Measurements from ENCODE around the gene KLK12.

Gene KLK12

GRCh38 chr19:51044327-51044726 is 9.5 kb upstream of the KLK12 start:
- DNase-seq: no peak

GRCh38 chr19:51043497-51043896 is 8.7 kb upstream of the KLK12 start:
- DNase-seq: no peak

- no peak for DNase-seq
These were observed 5.3 kb upstream of the KLK12 start for GRCh38 chr19:51040151-51040550.

- no peak for DNase-seq
These were observed 1.7 kb upstream of the KLK12 start for GRCh38 chr19:51036519-51036918.

GRCh38 chr19:51031880-51032225 is 2.9 kb downstream of the KLK12 start:
- DNase-seq: no peak

- no peak for DNase-seq
These were observed 3.5 kb downstream of the KLK12 start for GRCh38 chr19:51031220-51031879.

GRCh38 chr19:51030631-51031030 is 4.2 kb downstream of the KLK12 start:
- no peak for DNase-seq

GRCh38 chr19:51029718-51030117 is 5.1 kb downstream of the KLK12 start:
- no peak for DNase-seq

GRCh38 chr19:51027873-51028272 is 6.9 kb downstream of the KLK12 start:
- DNase-seq: no peak

GRCh38 chr19:51027126-51027806 is 7.5 kb downstream of the KLK12 start:
- DNase-seq: no peak

- DNase-seq: no peak
These were observed 8.3 kb downstream of the KLK12 start, which contains the start of gene KLK11 for GRCh38 chr19:51026554-51026831. KLK11 (minus strand) TSS chr19:51026616; CDS start chr19:51025631, 985 bp downstream.

- no peak for DNase-seq
These were observed 8.8 kb downstream of the KLK12 start for GRCh38 chr19:51025809-51026553.

GRCh38 chr19:51025401-51025800 is 9.4 kb downstream of the KLK12 start:
- DNase-seq: no peak

- DNase-seq: no peak
These were observed 9.9 kb downstream of the KLK12 start for GRCh38 chr19:51024924-51025323.

GRCh38 chr19:51023946-51024345 is 10.9 kb downstream of the KLK12 start:
- no peak for DNase-seq

- no peak for DNase-seq
These were observed 12.3 kb downstream of the KLK12 start for GRCh38 chr19:51022526-51022925.

- DNase-seq: no peak
These were observed 13.7 kb downstream of the KLK12 start for GRCh38 chr19:51020988-51021651.

GRCh38 chr19:51019544-51019925 is 15.3 kb downstream of the KLK12 start, which contains the start of gene KLK10:
KLK10 (minus strand) TSS chr19:51019709; CDS start chr19:51019130, 579 bp downstream.
- no peak for DNase-seq

- DNase-seq: no peak
These were observed 15.9 kb downstream of the KLK12 start for GRCh38 chr19:51018745-51019543.

- no peak for DNase-seq
These were observed 17.8 kb downstream of the KLK12 start for GRCh38 chr19:51016798-51017683.

- no peak for DNase-seq
These were observed 19.0 kb downstream of the KLK12 start for GRCh38 chr19:51015691-51016267.

Data from amniotic stem cell (primary cell).